Progenitor cell of endocrine pancreas (in vitro differentiated cells): ENCODE measurements around the gene KMT2C. TPM values are rescaled to one million over a fixed set of nuclear protein-coding genes. Genes with fewer than 3 reads are reported as not detected.

Experiments used
- DNase-seq: peaks from one replicate; pipeline ENCODE4 v3.0.0; 2021; ENCODE audit warnings: low spot score; ENCODE audit not compliant: unreplicated experiment
- H3K27ac Mint-ChIP-seq: 2 replicates; pipeline ENCODE4 v1.8.0; 2021; ENCODE audit warnings: mild to moderate bottlenecking, moderate library complexity, mixed read lengths
- H3K27me3 Mint-ChIP-seq: 2 replicates; pipeline ENCODE4 v1.8.0; 2021; ENCODE audit warnings: mixed read lengths
- H3K36me3 Mint-ChIP-seq: 2 replicates; pipeline ENCODE4 v1.8.0; 2022; ENCODE audit warnings: mixed read lengths; ENCODE audit not compliant: insufficient read depth
- H3K4me1 Mint-ChIP-seq: 2 replicates; pipeline ENCODE4 v1.8.0; 2021; ENCODE audit warnings: low read depth, mixed read lengths
- H3K4me3 Mint-ChIP-seq: 2 replicates; pipeline ENCODE4 v1.8.0; 2021; ENCODE audit warnings: low read depth, mild to moderate bottlenecking, moderate library complexity, mixed read lengths
- H3K9me3 Mint-ChIP-seq: 2 replicates; pipeline ENCODE4 v1.8.0; 2021; ENCODE audit warnings: low read depth, mixed read lengths
- CTCF ChIP-seq: fragments of 200-600 bp; sonication (generic); IDR thresholded peaks from one replicate; pipeline ENCODE4 v1.5.0; 2021; ENCODE audit warnings: antibody characterized with exemption, mild to moderate bottlenecking; ENCODE audit not compliant: unreplicated experiment
- total RNA-seq: library from RNA; stranded (reverse); gene quantifications from 2 replicates; pipeline ENCODE4 v1.2.1, GENCODE V29; 2021

Gene KMT2C
- total RNA-seq, 1 donor from 2014 or later = 75.9 TPM

- Mint-ChIP-seq H3K27ac (no peak overlapping the region), H3K27me3 (peaks cover 43% of the 10 kb centered on the region), H3K36me3 (peaks cover 43% of the 10 kb centered on the region), H3K4me1 (peaks cover 11% of the 10 kb centered on the region), H3K9me3 (no peaks in the 10 kb centered on the region), H3K4me3 (no peak overlapping the region)
- TF ChIP-seq CTCF = no peak
- DNase-seq = no peak
Measured at GRCh38 chr7:152203095-152203494, 232.7 kb downstream of the KMT2C start.

GRCh38 chr7:152202056-152202455, 233.7 kb downstream of the KMT2C start:
- no peak overlapping the region for H3K4me3 Mint-ChIP-seq
- H3K27me3 Mint-ChIP-seq = peaks cover 35% of the 10 kb centered on the region
- no peak for TF ChIP-seq CTCF
- no peaks in the 10 kb centered on the region for H3K9me3 Mint-ChIP-seq
- peaks cover 11% of the 10 kb centered on the region for H3K4me1 Mint-ChIP-seq
- H3K36me3 Mint-ChIP-seq = peaks cover 44% of the 10 kb centered on the region
- H3K27ac Mint-ChIP-seq = no peak overlapping the region
- no peak for DNase-seq

- Mint-ChIP-seq H3K27ac (no peak overlapping the region), H3K4me1 (peaks cover 5% of the 10 kb centered on the region), H3K36me3 (peaks cover 50% of the 10 kb centered on the region)
Measured at GRCh38 chr7:152200395-152200794, 235.4 kb downstream of the KMT2C start.

GRCh38 chr7:152196391-152196790, 239.4 kb downstream of the KMT2C start:
- Mint-ChIP-seq H3K36me3 (peaks cover 37% of the 10 kb centered on the region), H3K9me3 (peaks cover 4% of the 10 kb centered on the region), H3K4me1 (no peaks in the 10 kb centered on the region), H3K27me3 (peaks cover 7% of the 10 kb centered on the region), H3K27ac (no peak overlapping the region), H3K4me3 (no peak overlapping the region)
- DNase-seq = no peak
- no peak for TF ChIP-seq CTCF

More at GRCh38 chr7:152200395-152200794, 235.4 kb downstream of the KMT2C start:
- DNase-seq = no peak
- peaks cover 31% of the 10 kb centered on the region for H3K27me3 Mint-ChIP-seq
- H3K9me3 Mint-ChIP-seq = peaks cover 4% of the 10 kb centered on the region
- no peak overlapping the region for H3K4me3 Mint-ChIP-seq
- no peak for TF ChIP-seq CTCF

GRCh38 chr7:152193880-152194279, 241.9 kb downstream of the KMT2C start:
- no peak overlapping the region for H3K27ac Mint-ChIP-seq
- TF ChIP-seq CTCF = no peak
- H3K4me3 Mint-ChIP-seq = no peak overlapping the region
- H3K9me3 Mint-ChIP-seq = peaks cover 4% of the 10 kb centered on the region
- H3K4me1 Mint-ChIP-seq = no peaks in the 10 kb centered on the region
- no peak for DNase-seq
- H3K27me3 Mint-ChIP-seq = no peaks in the 10 kb centered on the region
- peaks cover 42% of the 10 kb centered on the region for H3K36me3 Mint-ChIP-seq
